ENCODE results near the gene TFPT.

DNA sequence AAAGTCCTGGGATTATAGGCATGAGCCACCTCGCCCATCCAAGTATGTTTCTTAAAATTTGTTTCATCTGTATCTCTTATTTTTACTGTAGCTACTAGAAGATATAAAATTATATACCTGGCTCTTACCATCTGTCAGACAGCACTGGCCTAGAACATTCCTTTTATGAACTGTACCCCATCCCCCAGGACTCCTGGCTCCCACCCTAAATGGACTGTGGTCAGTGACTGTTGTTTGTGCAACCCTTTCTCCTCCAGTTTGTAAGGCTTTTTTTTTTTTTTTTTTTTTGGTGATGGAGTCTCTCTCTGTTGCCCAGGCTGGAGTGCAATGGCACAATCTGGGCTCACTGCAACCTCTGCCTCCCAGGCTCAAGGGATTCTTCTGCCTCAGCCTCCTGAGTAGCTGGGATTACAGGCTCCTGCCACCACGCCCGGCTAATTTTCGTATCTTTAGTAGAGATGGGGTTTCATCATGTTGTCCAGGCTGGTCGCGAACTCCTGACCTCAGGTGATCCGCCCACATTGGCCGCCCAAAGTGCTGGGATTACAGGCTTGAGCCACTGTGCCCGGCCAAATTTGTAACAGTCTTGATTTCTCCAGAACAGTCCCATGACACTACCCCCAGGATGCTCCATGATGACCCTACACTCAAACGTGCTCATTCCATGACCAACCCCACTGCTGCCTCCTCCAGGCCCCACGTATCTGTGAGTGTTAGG lies 10.3 kb downstream of the TFPT start:
- TF ChIP-seq, protein P1, sequence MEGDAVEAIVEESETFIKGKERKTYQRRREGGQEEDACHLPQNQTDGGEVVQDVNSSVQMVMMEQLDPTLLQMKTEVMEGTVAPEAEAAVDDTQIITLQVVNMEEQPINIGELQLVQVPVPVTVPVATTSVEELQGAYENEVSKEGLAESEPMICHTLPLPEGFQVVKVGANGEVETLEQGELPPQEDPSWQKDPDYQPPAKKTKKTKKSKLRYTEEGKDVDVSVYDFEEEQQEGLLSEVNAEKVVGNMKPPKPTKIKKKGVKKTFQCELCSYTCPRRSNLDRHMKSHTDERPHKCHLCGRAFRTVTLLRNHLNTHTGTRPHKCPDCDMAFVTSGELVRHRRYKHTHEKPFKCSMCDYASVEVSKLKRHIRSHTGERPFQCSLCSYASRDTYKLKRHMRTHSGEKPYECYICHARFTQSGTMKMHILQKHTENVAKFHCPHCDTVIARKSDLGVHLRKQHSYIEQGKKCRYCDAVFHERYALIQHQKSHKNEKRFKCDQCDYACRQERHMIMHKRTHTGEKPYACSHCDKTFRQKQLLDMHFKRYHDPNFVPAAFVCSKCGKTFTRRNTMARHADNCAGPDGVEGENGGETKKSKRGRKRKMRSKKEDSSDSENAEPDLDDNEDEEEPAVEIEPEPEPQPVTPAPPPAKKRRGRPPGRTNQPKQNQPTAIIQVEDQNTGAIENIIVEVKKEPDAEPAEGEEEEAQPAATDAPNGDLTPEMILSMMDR (IDR thresholded peaks at IDR 0.05) = no peak
- no peak for TF ChIP-seq POLR2AphosphoS5 (IDR thresholded peaks at IDR 0.05)

Measured in esophagus muscularis mucosa (tissue), 3 donors.